Kidney tubule cell (primary cell): ENCODE results near the gene SLC37A1.

Source experiments
- DNase-seq: peaks from one replicate; pipeline ENCODE4 v3.0.0-alpha.2; 2018; ENCODE audit warnings: low spot score

SLC37A1 gene

DNA sequence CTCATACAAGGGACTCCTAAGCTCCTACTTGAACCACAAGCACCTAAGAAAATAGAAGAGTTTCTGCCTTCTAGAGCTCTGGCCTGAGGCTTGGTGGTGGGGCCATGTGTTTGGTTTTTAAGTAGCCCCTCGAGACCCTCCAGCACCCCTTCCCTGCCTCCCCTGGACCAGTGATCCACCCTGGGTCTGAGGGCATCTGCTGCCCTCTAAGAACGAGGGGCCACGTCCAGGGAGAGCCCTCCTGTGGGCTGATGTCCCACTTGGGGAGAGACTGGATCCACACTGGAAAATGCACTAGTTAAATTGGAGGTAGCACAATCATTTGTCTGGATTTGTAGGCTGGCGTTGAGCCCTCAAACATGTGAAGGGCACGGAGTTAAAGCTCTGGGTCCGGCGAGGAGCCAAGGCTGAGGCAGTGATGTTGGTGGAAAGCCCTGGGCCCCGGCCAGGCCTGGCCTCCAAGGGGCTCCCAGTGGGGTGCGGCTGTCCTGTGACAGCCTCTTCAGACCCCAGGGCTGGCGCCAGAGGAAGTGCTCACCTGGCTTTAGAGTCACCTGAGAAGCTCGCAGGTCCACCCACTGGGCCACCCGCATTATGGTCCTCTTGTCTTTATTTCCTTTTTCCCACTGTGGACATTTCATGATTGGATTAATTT, 65.2 kb downstream of the SLC37A1 start:
- no peak for DNase-seq

DNA sequence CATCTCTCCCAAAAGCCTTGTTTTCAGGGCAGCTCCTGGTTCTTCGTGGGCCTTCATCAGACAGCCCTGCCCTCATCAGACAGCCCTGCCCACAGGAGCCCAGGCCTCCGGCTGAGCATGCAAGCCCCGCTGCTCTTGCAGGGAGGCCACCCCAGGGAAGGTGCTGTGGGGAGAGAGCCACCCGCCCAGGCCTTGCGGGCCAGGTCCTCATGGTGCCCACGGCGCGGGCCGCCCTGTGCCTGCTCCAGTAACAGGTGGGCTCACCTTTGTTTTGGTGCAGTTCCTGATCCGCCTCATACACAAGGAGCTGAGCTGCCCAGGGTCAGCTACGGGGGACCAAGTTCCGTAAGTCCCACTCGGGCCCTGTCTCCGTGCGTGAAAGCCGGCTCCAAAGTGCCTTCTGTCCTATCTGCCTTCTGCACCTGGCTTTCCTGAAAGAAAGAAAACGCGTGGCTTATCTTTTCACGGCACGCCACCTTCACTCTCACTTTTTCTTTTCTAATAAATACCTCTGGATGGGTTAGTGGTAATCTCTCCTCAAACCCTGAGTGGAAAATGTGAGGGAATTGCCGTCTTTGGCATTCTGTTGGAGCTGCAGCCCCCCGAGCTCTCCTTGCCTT, 65.9 kb downstream of the SLC37A1 start:
- no peak for DNase-seq

DNA sequence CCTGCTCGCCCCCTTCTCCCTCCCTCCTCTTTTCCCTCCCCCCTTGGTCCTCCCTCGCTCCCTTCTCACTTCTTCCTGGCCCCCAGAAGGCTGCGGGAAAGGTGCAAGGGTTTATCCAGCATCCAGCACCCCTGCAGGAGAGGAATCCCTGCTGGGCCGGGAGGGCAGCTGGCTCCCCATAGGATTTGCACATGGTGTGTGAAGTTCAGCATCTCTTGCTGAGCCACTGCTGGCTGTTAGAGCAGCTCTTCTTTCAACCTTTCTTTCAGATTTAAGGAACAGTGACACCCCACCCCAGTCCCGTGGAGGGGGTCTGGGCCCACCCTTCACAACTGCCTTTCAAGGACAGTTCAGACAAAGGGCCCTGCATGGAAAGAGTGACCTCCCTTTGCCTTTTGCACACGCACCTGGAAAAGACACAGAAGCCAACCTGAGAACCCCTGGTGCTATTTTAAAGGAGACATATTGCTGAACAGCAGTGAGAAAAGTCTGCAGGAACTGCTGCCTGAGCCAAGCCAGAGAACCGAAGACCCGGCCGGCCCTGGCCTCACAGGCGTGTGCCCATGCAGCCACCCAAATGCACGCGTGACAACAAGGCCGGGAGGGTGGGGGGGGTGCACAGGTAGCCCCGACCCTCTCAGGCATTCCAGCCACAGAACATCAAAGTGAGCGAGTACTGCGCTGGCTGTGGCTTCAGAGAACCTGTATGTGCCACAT, 66.6 kb downstream of the SLC37A1 start:
- no peak for DNase-seq

DNA sequence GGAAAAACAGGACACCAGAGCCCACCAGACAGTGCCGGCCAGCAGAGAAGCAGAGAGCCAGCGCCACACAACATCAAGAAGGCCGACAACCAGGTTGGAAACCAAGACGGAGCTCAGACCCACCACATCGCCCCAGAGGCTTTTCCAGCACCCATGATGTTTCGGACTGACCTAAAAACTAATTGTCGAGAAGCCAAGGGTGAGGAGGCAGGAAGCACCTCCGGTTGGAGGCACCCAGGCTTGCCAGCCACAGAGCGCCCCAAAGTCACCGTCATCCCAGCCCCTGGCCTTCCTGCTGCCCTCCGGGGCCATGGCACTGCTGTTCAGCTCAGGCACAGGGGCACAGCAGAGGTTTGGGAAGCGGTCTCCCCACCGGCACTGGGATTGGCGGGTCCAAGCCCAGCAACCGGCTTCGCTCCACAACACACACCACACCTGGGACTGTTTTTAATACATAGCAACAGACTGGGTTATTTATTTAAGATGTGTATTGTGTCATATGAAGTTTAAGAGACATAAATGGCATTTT, 67.2 kb downstream of the SLC37A1 start:
- DNase-seq, result no peak

DNA sequence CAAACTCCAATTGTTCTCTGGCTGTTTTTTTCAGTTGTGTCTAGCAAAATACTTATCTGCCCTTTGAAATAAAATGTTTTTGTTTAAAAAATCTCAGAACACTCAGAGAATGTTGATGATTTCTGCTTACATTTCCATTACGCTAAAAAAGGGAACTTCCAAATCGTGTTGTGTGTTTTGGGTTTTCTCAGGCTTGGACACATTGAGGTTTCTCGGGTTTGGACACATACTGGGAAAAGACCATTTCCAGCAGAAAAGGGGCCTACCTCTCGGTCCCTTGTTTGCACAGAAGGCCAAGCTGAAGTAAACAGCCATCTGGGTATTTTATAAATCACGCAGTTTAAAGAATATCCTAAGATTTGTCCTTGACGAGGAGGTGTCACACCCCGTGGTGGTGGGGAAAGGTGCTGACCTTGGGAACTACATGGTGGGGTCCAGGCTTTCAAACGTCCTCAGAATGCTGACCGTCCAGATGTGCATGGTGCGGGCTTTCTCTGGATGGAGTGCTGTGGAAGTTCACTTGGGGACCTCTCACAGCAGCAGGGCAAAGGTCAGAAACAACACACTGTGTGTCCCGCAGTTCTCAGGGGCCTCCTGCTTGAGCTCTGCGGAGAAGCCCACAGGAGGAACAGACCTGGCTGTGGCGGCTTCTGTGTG, 67.8 kb downstream of the SLC37A1 start:
- DNase-seq, result no peak

DNA sequence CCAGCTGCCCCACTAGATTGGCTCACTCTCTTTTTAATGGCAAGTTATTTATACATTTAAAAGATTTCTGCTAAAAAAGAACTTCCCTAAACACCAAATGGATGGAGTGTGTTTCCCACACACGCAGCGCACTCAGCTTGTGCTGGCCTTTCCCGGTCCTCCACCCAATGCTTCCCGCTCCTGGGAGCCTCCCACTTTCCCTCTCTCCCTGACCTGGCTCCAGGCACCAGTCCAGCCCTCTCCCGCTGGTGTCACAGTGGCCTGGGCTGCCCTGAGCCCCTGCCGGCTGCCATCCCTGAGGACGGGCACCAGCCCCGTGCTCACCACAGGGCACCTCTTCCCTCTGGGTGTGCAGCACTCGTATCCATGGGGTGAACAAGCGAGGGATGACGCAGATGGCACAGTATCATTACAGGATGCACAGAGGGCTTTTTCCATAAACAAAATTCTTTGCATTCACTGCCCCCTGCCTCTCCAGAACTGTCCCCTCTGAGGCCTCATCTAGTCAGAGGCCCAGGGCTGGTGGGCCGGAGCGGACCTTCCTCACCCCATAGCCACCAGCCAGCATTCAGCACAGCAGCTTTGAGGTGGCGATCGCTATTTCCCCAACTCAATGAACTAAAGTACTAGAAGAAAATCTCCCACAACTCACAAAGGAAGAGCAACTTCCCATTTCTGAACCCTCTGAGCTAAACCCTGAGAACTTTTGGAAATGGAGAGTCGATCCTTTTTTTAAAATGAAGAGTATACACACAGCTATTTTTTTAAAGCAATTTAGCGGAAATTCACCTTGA, 68.5 kb downstream of the SLC37A1 start:
- DNase-seq, result no peak

DNA sequence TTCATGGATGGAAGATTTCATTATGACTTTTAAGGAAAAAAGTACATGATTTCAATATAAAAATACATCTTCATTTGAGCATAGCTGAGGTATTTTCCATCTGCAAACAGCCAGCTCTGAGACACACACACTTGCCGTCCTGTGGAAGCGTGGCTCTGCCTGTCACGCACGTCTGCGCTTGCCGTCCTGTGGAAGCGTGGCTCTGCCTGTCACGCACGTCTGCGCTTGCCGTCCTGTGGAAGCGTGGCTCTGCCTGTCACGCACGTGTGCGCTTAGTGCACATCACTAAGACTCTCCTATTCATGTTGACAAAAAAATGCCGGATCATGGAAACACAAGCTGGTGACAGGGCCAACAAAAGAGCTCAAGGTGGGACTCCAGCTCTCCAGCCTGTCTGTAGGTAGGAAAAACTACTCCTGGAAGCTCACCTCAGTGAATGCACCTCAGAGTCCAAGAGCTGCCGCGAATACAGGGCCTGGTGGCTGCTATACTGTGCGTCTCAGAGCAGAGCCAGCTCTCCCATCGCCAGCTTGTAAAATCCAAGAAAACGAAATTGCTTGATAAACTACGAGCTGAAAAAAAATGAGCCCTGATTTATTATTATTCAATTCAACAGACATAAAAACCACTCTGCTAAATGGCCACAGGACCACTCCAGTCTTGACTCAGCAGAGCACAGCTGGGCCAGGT, 69.3 kb downstream of the SLC37A1 start:
- no peak for DNase-seq

DNA sequence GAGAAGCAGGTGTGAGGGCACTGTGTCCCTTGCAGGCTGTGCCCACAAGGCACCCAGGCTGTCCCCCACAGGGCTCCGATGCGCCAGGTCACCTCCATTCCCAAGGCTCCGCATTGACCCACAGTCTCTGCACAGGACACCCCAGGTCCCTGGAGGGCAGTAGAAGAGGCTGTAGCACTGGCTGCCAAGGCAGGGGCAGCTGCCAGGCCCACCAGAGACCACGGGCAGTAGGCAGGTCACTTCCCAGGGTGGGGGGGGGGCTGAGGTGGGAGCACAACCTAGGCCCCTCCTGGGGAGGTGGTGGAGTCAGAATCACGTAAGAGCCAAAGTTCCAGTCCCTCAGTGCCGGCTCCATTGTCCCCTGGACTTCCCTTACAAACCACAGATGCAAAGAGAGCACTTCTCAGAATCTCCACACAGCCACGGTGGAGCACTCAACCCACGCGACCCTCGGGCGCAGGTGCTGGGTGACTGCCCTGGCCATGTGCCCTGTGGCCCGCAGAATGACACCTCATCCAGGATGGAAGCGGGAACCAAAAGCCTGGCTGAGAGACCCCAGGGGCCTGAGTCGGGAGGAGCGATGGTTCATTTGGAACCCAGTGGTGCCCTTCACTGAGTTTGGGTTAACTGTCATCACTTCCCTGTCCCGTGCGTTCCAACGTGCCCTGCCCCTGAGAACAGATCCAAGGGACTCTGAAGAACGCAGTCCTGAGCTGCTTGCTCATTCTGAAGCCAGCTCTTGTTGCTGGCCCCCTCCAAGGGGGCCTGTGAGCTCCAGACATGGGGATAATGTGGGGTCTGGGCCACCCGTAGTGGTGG, 70.0 kb downstream of the SLC37A1 start:
- DNase-seq, result no peak

DNA sequence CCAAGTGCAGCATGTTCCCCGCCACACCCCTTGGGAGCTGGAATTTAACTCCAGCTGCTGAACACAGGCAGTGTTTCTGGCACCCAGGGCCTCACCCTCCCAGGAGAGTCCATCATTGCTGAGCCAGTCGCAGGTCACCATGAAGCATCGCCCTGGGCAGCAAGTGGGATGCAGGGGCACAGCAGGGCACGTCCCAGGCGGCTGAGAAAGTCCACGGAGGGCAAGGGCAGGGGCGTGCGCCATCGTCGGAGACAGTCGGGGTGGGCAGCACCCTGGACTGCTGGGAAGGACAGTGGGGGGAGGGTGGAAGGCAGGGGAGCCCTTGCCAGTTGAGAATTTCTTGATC, 70.6 kb downstream of the SLC37A1 start:
- DNase-seq, result no peak

DNA sequence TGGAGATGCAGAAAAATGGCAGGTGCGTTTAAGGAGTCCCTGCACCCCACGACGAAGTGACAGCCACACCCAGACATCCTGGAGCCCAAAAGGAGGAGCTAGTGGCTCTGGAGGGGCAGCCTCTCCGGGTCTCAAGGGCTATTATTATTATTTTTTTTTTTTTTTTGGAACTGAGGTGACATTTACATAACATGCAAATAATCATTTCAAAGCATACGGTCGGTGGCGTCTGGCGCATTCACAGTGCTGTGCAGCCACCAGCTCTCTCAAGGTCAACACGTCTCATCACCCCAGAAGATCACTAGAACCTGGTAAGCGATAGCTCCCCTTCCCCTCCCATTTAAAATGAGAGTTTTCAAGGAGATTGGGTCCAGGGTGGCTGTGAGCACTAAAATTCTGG, 72.2 kb downstream of the SLC37A1 start:
- no peak for DNase-seq

DNA sequence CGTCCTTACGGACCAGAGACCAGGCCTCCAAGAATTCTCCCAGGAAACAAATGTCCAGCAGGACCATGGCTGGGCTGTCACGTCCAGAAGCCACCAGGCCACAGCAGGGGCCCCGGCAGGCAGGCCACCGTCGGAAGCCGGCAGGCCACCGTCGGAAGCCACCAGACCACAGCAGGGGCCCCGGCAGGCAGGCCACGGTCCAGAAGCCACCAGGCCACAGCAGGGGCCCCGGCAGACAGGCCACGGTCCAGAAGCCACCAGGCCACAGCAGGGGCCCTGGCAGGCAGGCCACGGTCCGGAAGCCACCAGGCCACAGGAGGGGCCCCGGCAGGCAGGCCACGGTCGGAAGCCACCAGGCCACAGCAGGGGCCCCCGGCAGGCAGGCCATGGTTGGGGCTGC, 72.8 kb downstream of the SLC37A1 start:
- DNase-seq, result no peak

DNA sequence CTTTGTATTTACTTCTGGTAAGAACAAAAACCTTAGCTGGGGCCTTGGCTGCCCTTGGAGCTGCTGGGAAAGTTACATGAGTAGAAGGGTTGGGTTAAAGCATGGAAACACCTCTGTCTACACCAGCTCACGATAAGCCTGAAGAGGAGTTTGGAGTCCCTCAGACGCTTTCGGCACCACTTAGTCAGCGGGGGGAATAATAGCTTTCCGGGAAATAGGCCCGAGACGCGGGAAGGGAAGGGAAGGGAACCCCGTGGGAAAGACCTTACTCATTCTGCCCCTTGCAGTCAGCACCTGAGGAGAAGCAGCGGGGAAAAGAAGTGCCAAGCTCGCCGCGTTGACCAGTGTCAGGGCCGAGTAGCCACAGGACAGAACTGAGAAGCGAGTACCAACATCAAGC, 73.4 kb downstream of the SLC37A1 start:
- no peak for DNase-seq

DNA sequence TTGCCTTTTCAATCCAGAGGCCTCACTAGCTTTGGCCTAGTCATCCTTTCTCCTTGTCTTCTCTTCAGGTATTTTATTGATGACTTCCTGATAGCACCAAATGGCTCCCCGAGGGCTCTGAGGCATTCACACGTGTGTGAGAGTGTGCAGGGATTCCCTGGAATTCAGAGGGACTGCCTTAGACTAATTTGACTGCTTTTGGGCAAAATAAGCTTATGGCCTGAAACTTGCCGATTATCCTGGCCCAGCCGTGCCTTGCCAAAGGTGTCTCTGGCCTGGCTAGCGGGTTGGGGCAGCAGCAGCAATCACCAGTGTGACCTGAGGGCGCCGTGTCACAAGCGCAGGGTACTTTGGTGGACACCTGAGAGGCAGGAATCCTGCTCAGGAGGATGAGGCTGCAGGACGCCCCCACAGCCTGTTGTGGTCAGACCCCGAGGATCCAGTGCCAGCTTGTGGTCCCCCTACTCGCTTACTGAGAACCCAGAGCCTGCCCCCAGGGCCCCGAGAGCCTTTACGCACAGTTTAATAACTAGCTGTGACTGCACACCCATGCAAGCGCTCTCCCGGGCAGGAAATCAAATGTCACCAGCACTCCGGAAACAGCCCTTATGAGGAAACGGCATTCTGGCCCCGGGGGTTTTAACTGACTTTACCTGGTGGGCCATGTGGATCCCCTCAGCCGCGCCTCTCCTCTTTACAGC, 76.9 kb downstream of the SLC37A1 start:
- no peak for DNase-seq

DNA sequence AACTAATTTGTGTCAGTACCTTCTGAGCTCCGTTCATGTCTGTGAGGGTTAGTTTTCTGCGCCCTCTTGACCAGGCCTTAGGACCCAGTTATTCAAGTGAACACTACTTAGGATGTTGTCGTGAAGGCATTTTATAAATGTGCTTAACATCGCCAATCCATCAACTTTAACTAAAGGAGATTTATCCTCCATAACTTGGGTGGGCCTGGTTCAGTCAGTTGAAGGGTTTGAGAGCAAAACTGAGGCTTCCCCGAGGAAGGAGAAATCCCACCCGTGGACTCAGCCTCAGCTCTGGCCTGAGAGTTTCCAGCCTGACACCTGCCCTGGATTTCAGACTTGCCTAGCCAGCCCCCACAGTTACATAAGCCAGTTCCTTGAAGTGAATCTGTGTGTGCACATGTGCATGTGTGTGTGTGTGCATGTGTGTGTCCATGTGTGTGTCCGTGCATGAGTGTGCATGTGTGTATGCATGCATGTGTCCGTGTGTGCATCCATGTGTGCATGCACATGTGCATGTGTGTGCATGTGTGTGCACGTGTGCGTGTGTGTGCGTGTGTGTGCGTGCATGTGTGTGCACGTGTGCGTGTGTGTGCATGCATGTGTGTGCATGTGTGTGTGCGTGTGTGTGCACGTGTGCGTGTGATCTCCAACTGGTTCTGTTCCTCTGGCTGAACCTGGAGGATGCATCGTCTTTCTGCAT, 77.7 kb downstream of the SLC37A1 start:
- DNase-seq, result no peak

DNA sequence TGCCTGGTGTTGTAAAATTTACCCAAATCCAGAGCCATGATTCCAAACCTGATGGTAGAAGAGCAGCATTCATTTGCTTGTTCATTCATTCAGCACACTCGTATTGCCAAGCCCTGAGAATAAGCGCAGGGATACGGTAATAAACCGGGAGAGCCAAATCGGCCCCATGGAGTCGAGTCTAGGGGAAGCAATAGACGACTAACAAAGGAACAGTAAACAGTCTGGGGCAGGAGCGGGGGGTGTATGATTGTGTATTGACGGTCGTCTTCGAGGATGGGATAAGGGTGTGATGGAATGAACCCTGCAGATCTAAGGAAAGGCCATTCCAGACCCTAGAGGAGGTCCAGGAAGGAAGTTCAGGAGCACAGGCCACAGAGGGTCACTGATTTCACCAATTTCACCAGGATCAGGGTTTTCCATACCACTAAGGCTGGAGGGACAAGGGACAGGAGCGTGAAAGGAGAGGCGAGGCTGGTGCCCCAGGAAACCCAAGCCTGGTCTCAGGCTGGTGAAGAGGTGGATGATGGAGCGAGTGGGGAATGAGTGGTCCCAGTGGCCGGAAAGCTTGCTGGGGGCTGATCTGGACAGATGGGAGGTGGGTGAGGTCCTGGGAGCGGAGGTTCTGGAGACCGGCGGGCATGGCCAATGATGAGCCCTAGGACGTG, 78.6 kb downstream of the SLC37A1 start:
- DNase-seq, result no peak

DNA sequence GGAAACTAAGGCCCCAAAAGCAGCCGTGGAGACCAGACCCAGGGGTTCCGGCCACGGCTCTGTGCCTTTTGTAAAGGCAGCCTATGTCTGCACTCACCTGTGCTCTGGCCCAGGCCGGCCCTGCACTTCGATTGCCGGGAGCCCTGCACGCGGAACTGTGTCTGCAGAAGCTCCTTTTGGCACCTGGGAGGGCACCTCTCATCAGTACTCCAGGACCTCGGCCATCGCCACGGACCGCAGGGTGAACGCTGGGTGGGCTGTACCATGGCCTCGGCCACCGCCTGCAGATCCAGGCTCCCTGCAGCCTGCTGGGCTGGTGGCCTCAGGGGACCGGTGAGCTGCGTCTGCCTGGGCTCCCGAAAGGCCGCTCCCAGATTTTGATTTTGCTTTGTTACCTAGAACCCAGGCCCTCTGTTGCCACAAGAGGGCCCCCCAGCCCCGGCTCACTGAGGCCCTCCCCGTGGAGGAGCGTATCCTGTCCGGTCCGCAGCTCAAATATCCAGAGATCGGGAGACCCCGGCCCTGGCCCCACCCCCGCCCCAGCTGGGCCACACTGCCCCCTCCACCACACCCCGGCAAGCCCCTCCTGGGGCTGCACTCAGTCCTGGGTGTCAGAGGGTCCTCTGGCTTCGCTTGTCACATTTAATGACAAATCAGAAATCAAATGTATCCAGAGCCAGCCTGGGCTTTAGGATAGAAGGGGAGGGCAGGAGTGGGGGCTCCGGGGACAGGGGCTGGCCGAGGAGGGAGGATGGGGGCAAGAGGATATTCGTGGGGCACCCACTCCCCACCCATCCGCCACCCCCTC, 79.6 kb downstream of the SLC37A1 start:
- peak; percentile 70 for DNase-seq

DNA sequence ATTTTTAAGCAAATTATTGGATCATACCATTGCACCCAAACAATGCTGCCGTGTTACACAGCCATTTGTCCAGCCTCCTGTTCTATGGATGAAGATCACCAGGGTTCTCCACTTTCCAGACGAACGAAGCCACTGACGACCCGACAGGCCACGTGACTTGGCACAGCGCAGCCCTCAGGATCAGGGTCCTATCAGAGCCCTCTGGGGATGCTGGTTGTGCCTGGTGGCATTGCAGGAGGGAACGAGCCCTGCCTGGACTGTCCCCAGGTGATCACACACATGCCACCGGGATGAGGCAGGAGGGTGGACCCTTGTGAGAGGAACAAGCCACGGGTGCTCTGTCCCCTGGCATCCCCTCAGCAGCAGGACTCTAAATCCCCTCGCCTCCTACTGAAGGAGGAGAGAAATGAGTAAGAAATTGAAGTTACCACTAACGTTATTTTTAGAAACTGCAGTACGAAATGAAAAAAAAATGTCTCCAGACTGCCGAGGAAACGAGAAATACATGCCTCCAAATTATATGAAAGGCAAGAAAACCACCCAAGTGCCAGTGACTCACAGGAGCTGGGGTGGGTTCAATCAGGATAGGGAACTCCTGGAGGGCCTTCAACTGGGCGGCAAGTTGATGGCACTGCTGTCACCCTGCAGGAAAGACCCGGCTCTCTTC, 81.1 kb downstream of the SLC37A1 start:
- DNase-seq, result no peak
